Measurements from ENCODE around the gene ANO1.

ANO1 gene

DNA sequence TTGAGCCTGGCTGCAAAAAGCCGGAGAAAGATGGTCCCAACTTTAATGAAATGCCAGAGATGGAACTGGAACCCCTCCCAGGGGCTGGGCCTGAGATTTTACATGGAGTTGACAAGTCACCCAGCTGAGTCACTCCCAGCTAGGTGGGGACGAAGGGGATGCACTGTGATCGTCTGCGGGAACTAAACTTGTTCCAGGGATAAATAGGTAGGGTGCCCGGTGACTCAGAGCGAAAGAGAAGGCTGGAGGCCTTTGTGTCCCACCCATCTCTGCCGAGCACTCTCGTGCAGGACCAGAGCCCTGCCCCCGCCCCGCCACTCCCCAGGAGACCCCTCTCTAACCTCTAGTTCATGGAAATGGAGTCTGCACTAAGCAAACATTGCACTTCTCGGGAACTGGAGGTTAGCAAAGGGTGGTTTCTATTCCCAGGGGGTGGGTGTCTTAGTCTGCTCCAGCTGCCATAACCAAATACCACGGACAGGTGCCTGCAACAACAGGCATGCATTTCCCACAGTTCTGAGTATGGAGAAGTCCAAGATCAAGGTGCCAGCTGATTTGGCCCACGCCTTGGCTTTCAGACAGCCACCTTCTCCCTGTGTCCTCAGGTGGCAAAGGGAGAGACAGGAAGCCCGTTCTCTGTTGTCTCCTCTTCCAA, 64.2 kb downstream of the ANO1 start:
- Histone ChIP-seq H3K4me3 (ENCODE audit: insufficient read depth, low read depth, low read length, poor library complexity, severe bottlenecking) (no peak overlapping the region), H3K4me1 (ENCODE audit: control insufficient read depth, insufficient read depth, low read length, poor library complexity, severe bottlenecking) (no peaks in the 10 kb centered on the region), H3K27ac (ENCODE audit: insufficient read depth, low read length, poor library complexity, severe bottlenecking) (no peak overlapping the region), H3K9me3 (ENCODE audit: control insufficient read depth, low read length) (no peaks in the 10 kb centered on the region), H3K36me3 (ENCODE audit: control insufficient read depth, insufficient read depth, low read length) (no peaks in the 10 kb centered on the region), H3K27me3 (replicated peaks; ENCODE audit: control insufficient read depth, insufficient read depth, low read length, poor library complexity, severe bottlenecking) (peaks cover 8% of the 10 kb centered on the region)
- no peak for DNase-seq

DNA sequence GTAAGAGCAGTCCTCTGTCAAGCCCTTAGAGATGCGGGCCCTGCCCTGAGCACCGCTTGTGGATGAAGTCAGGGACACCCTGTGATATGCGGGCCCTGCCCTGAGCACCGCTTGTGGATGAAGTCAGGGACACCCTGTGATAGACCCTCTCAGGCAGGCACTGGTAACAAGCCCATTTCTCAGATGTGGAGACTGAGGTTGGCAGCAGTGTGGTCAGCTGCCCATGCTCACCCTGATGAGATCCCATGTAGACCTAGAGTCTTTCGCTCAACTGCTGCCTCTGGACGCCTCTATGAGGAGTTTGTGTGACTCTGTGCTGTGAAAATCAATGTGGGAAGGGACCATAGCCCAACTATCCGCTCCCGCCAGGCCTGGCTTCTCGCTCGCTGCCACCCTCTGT, 66.1 kb downstream of the ANO1 start:
- Histone ChIP-seq H3K9me3 (ENCODE audit: control insufficient read depth, low read length) (no peaks in the 10 kb centered on the region), H3K36me3 (ENCODE audit: control insufficient read depth, insufficient read depth, low read length) (no peaks in the 10 kb centered on the region), H3K4me3 (ENCODE audit: insufficient read depth, low read depth, low read length, poor library complexity, severe bottlenecking) (no peak overlapping the region), H3K27ac (ENCODE audit: insufficient read depth, low read length, poor library complexity, severe bottlenecking) (no peak overlapping the region), H3K27me3 (replicated peaks; ENCODE audit: control insufficient read depth, insufficient read depth, low read length, poor library complexity, severe bottlenecking) (peaks cover 8% of the 10 kb centered on the region), H3K4me1 (ENCODE audit: control insufficient read depth, insufficient read depth, low read length, poor library complexity, severe bottlenecking) (no peaks in the 10 kb centered on the region)
- no peak for DNase-seq

DNA sequence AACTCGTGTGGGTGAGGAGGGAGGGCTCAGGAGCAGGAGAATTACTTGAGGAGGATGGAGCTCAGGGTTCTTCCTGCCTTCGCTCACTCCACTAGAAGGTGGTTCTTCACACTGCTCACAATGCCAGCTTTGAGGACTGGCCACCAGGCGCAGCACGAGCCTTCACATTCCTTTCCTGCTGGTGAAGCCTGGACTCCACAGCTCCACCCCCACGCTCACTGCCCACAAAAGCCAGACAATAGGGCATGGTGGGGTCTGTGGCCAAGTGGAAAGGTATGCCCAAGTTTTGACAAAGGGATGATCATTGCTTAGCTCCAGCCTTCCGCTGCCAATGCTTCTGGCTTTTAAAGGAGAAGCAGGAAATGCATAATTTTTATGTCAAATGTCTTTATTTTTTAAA, 67.0 kb downstream of the ANO1 start:
- Histone ChIP-seq H3K27me3 (replicated peaks; ENCODE audit: control insufficient read depth, insufficient read depth, low read length, poor library complexity, severe bottlenecking) (peaks cover 8% of the 10 kb centered on the region), H3K4me1 (ENCODE audit: control insufficient read depth, insufficient read depth, low read length, poor library complexity, severe bottlenecking) (no peaks in the 10 kb centered on the region), H3K36me3 (ENCODE audit: control insufficient read depth, insufficient read depth, low read length) (no peaks in the 10 kb centered on the region), H3K4me3 (ENCODE audit: insufficient read depth, low read depth, low read length, poor library complexity, severe bottlenecking) (no peak overlapping the region), H3K9me3 (ENCODE audit: control insufficient read depth, low read length) (no peaks in the 10 kb centered on the region), H3K27ac (ENCODE audit: insufficient read depth, low read length, poor library complexity, severe bottlenecking) (no peak overlapping the region)
- no peak for DNase-seq

DNA sequence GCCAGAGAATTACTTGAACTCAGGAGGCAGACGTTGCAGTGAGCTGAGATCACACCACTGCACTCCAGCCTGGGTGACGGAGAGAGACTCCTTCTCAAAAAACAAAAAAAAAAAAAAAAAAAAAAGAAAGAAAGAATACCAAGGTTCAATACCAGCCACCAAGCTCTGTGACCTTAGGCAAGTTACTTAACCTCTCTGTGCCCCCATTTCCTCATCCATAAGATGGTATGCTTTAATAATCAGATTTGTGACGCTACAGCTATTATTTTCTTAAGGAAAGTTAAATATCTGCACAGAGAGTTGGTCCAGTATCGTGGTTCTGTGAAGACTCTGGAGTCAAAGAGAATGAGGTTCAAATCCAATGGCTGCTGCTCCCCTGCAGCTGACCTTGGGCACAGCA, 67.7 kb downstream of the ANO1 start:
- Histone ChIP-seq H3K27me3 (replicated peaks; ENCODE audit: control insufficient read depth, insufficient read depth, low read length, poor library complexity, severe bottlenecking) (peaks cover 4% of the 10 kb centered on the region), H3K4me1 (ENCODE audit: control insufficient read depth, insufficient read depth, low read length, poor library complexity, severe bottlenecking) (no peaks in the 10 kb centered on the region), H3K27ac (ENCODE audit: insufficient read depth, low read length, poor library complexity, severe bottlenecking) (no peak overlapping the region), H3K9me3 (ENCODE audit: control insufficient read depth, low read length) (no peaks in the 10 kb centered on the region), H3K4me3 (ENCODE audit: insufficient read depth, low read depth, low read length, poor library complexity, severe bottlenecking) (no peak overlapping the region), H3K36me3 (ENCODE audit: control insufficient read depth, insufficient read depth, low read length) (no peaks in the 10 kb centered on the region)
- DNase-seq = no peak

DNA sequence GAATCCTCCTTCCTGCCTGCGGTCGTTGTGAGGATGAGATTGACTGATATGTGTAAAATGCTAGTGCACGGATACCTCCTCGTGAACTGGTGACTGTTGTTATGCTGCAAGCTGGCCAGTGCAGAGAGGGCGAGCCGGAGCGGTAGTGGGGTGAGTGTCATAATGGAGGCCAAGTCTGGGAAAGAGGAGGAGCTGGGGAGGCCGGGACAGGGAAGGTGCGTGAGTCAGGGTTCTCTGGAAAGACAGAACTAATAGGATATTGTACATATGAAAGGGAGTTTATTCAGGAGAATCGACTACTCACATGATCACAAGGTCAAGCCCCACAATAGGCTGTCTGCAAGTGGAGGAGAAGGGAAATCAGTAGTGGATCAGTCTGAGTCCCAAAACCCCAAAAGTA, 68.2 kb downstream of the ANO1 start:
- Histone ChIP-seq H3K4me3 (ENCODE audit: insufficient read depth, low read depth, low read length, poor library complexity, severe bottlenecking) (no peak overlapping the region), H3K36me3 (ENCODE audit: control insufficient read depth, insufficient read depth, low read length) (no peaks in the 10 kb centered on the region), H3K27ac (ENCODE audit: insufficient read depth, low read length, poor library complexity, severe bottlenecking) (no peak overlapping the region), H3K27me3 (replicated peaks; ENCODE audit: control insufficient read depth, insufficient read depth, low read length, poor library complexity, severe bottlenecking) (no peaks in the 10 kb centered on the region), H3K4me1 (ENCODE audit: control insufficient read depth, insufficient read depth, low read length, poor library complexity, severe bottlenecking) (no peaks in the 10 kb centered on the region), H3K9me3 (ENCODE audit: control insufficient read depth, low read length) (no peaks in the 10 kb centered on the region)
- DNase-seq = no peak

DNA sequence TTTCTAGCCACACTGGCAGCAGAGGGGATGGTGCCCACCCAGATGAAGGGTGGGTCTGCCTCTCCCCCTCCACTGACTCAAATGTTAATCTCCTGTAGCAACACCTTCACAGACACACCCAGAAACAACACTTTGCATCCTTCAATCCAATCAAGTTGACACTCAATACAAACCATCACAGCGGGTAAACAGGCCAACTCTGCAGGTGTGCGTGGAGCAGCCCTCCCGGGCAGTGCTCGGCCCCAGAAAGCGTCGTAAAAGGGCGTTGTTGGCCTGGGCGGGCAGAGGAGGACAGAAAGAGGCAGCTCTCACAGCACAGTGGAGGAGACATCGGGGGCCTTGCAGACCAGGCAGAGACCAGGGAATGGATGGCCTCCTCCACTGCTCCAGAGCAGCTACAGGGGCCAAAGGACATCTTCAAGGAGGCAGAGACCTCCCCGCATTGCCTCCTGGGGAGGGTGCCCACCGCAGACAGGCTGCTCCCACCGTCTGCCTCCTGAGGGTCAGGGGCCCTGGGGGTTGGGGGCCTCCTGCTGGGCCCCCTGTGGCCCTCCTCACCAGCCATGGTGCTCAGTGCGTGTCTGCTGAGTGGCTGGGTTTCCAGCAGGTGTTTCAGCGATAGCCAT, 68.9 kb downstream of the ANO1 start:
- DNase-seq = no peak
- Histone ChIP-seq H3K27ac (ENCODE audit: insufficient read depth, low read length, poor library complexity, severe bottlenecking) (no peak overlapping the region), H3K36me3 (ENCODE audit: control insufficient read depth, insufficient read depth, low read length) (no peaks in the 10 kb centered on the region), H3K9me3 (ENCODE audit: control insufficient read depth, low read length) (no peaks in the 10 kb centered on the region), H3K4me1 (ENCODE audit: control insufficient read depth, insufficient read depth, low read length, poor library complexity, severe bottlenecking) (no peaks in the 10 kb centered on the region), H3K4me3 (ENCODE audit: insufficient read depth, low read depth, low read length, poor library complexity, severe bottlenecking) (no peak overlapping the region), H3K27me3 (replicated peaks; ENCODE audit: control insufficient read depth, insufficient read depth, low read length, poor library complexity, severe bottlenecking) (no peaks in the 10 kb centered on the region)

DNA sequence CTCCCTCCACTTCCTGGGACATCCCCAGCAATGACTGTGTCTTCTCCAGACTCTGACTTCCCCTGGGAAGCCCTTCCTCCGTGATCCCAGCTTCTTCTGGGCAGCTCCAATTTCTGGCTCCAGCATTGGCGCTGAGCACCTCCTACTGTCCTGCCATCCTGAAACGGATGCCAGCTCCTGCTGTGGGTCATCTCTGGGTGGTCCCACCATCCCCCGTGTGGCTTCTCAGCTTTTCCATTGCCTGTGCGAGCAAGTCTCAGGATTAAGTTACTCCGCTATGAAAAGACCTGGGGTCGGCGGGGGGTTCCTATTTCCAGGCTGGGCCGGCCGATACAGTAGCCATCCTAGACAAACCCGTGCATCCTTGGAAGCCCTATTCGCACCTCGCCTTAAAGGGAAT, 69.6 kb downstream of the ANO1 start:
- no peaks in the 10 kb centered on the region for H3K36me3 ChIP-seq (ENCODE audit: control insufficient read depth, insufficient read depth, low read length)

DNA sequence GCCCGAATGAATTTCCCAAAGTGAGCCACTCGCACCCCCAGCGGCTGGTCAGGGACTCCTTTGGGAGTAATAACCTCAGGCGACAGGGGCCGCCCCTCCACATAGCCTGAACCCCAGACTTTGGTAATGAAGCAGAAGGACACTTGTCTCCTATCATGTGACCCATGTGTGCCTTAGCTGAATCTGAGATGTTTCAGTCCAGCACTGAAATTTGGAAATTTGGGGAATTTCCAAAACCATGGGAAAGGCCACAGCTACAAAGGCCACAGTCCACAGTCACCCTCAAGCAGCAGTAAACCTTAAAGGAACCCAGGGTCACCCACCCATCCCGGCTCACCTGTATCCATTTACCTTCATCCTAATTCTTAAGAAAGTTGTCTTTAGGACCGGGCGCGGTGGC, 73.6 kb downstream of the ANO1 start:
- H3K27ac ChIP-seq (ENCODE audit: insufficient read depth, low read length, poor library complexity, severe bottlenecking) = no peak overlapping the region
- no peaks in the 10 kb centered on the region for H3K27me3 ChIP-seq (replicated peaks; ENCODE audit: control insufficient read depth, insufficient read depth, low read length, poor library complexity, severe bottlenecking)
- no peaks in the 10 kb centered on the region for H3K36me3 ChIP-seq (ENCODE audit: control insufficient read depth, insufficient read depth, low read length)
- H3K4me3 ChIP-seq (ENCODE audit: insufficient read depth, low read depth, low read length, poor library complexity, severe bottlenecking) = no peak overlapping the region
- DNase-seq = no peak
- H3K9me3 ChIP-seq (ENCODE audit: control insufficient read depth, low read length) = no peaks in the 10 kb centered on the region
- H3K4me1 ChIP-seq (ENCODE audit: control insufficient read depth, insufficient read depth, low read length, poor library complexity, severe bottlenecking) = no peaks in the 10 kb centered on the region

More for the DNA sequence above, 69.6 kb downstream of the ANO1 start:
- Histone ChIP-seq H3K4me3 (ENCODE audit: insufficient read depth, low read depth, low read length, poor library complexity, severe bottlenecking) (no peak overlapping the region), H3K27ac (ENCODE audit: insufficient read depth, low read length, poor library complexity, severe bottlenecking) (no peak overlapping the region), H3K9me3 (ENCODE audit: control insufficient read depth, low read length) (no peaks in the 10 kb centered on the region), H3K27me3 (replicated peaks; ENCODE audit: control insufficient read depth, insufficient read depth, low read length, poor library complexity, severe bottlenecking) (no peaks in the 10 kb centered on the region), H3K4me1 (ENCODE audit: control insufficient read depth, insufficient read depth, low read length, poor library complexity, severe bottlenecking) (no peaks in the 10 kb centered on the region)
- no peak for DNase-seq

DNA sequence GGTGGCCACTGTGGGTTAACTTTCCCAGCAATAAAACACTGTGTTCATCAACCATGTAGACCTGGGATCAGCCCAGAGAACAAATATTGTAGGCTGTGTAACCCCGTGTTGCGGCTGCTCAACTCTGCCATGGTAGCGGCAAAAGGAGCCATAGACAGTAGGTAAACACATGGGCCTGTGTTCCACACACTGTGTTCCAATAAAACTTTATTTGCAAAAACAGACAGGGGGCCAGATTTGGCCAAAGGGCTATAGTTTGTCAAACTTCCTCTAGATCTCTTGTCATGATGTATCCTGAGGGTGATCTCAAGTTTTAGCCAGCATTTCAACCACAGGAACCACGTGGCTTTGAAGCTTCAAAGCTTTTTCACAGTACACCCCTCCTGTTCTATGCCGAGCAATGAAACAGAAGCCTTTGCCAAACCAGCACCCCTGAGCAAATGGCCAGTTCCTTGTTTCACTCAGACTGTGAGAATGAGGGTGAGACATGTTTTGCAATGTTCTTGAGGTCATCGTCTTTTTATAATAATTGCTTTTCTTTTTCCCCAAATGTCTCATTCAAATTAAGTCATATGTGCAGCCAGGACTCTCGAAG, 75.1 kb downstream of the ANO1 start:
- no peak for DNase-seq
- H3K27me3 ChIP-seq (replicated peaks; ENCODE audit: control insufficient read depth, insufficient read depth, low read length, poor library complexity, severe bottlenecking) = no peaks in the 10 kb centered on the region
- H3K4me1 ChIP-seq (ENCODE audit: control insufficient read depth, insufficient read depth, low read length, poor library complexity, severe bottlenecking) = no peaks in the 10 kb centered on the region

DNA sequence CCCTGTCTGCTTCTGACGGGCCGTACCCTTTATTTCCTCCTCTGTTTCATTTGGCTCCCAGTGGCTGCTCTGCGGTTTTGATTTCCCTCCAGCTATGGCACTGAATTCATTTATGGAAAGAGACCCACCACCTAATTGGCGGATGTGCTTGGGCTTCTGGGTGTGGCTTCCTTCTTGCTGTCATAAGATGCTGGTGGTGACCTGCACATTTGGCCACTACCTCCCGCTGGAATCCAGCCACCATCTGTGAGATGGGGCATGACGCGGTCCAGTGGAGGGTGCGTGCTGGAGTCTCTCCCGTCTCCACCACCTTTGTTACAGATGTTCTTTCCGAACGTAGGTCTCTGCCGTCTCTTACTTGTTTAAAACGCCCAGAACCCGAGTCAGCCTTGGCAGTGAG, 77.3 kb downstream of the ANO1 start:
- no peak overlapping the region for H3K4me3 ChIP-seq (ENCODE audit: insufficient read depth, low read depth, low read length, poor library complexity, severe bottlenecking)
- no peak for DNase-seq
- H3K27me3 ChIP-seq (replicated peaks; ENCODE audit: control insufficient read depth, insufficient read depth, low read length, poor library complexity, severe bottlenecking) = no peaks in the 10 kb centered on the region
- no peak overlapping the region for H3K27ac ChIP-seq (ENCODE audit: insufficient read depth, low read length, poor library complexity, severe bottlenecking)
- H3K4me1 ChIP-seq (ENCODE audit: control insufficient read depth, insufficient read depth, low read length, poor library complexity, severe bottlenecking) = no peaks in the 10 kb centered on the region
- no peaks in the 10 kb centered on the region for H3K36me3 ChIP-seq (ENCODE audit: control insufficient read depth, insufficient read depth, low read length)
- no peaks in the 10 kb centered on the region for H3K9me3 ChIP-seq (ENCODE audit: control insufficient read depth, low read length)

More for the DNA sequence above, 75.1 kb downstream of the ANO1 start:
- Histone ChIP-seq H3K4me3 (ENCODE audit: insufficient read depth, low read depth, low read length, poor library complexity, severe bottlenecking) (no peak overlapping the region), H3K9me3 (ENCODE audit: control insufficient read depth, low read length) (no peaks in the 10 kb centered on the region), H3K27ac (ENCODE audit: insufficient read depth, low read length, poor library complexity, severe bottlenecking) (no peak overlapping the region), H3K36me3 (ENCODE audit: control insufficient read depth, insufficient read depth, low read length) (no peaks in the 10 kb centered on the region)
